Panc1 (cell line): ENCODE data around the gene CS. TPM values are rescaled to one million over a fixed set of nuclear protein-coding genes. Genes with fewer than 3 reads are reported as not detected.
"Not testable (repeated sequence)": the region's sequence is repeated elsewhere in the genome, so short reads cannot be mapped to it uniquely, and the experiment has no call there.

Source experiments
- ATAC-seq: fragments of 200-7000 bp; cut with Tn5 transposase; 2 replicates; pipeline ENCODE4 v1.9.1; 2020; ENCODE audit warnings: mild to moderate bottlenecking, moderate library complexity
- BruUV-seq: library from RNA; stranded (reverse); fragments of 400-500 nt; replicated peaks from 2 replicates; lab custom pipeline; 2021; lab: Mats Ljungman, UMichigan
- CTCF ChIA-PET: fragments of 300-600 bp; sonication (Branson Sonifier 250); formaldehyde crosslinking; loops from one replicate; lab custom pipeline; 2022; ENCODE audit warnings: antibody characterized with exemption; lab: Charles Lee
- POLR2A ChIA-PET: fragments of 300-600 bp; sonication (Branson Sonifier 250); formaldehyde crosslinking; loops from one replicate; lab custom pipeline; 2022; ENCODE audit warnings: antibody characterized with exemption; lab: Charles Lee
- DNase-seq: peaks from one replicate; pipeline ENCODE4 v3.0.0-alpha.2; 2010; ENCODE audit warnings: low read depth, low spot score
- H3K27ac ChIP-seq: 2 replicates; pipeline ENCODE4 v1.5.1; 2011; ENCODE audit warnings: mild to moderate bottlenecking, low read length, inconsistent platforms
- H3K27me3 ChIP-seq: fragments of 200-500 bp; sonication (Bioruptor generic); 2 replicates; pipeline ENCODE4 v1.6.0; 2014; ENCODE audit warnings: low read length, inconsistent platforms; ENCODE audit not compliant: control insufficient read depth, insufficient read depth
- H3K36me3 ChIP-seq: fragments of 200-500 bp; sonication (Bioruptor generic); 2 replicates; pipeline ENCODE4 v1.5.1; 2014; ENCODE audit warnings: inconsistent platforms, mild to moderate bottlenecking, low read length, moderate library complexity; ENCODE audit not compliant: control insufficient read depth, insufficient read depth
- H3K4me1 ChIP-seq: 2 replicates; pipeline ENCODE4 v1.5.1; 2011; ENCODE audit warnings: inconsistent platforms, mild to moderate bottlenecking, low read length, moderate library complexity; ENCODE audit not compliant: control insufficient read depth, insufficient read depth
- H3K4me3 ChIP-seq, 2 experiments: 2 replicates each; pipeline ENCODE4 v1.5.1; 2011 to 2012; ENCODE audit warnings: low read depth in 2 of 2, low read length in 2 of 2, mild to moderate bottlenecking in 2 of 2, inconsistent platforms in 1 of 2, moderate library complexity in 1 of 2
- H3K9me3 ChIP-seq: fragments of 200-500 bp; sonication (Bioruptor generic); 2 replicates; pipeline ENCODE4 v1.5.1; 2014; ENCODE audit warnings: low read depth, mild to moderate bottlenecking, inconsistent platforms, low read length, moderate library complexity; ENCODE audit not compliant: control insufficient read depth, insufficient read depth
- POLR2AphosphoS5 ChIP-seq: IDR thresholded peaks from 2 replicates; pipeline ENCODE4 v1.6.1; 2012; ENCODE audit warnings: mild to moderate bottlenecking, low read depth, low read length, moderate library complexity
- REST ChIP-seq, 2 experiments: IDR thresholded peaks; 2 replicates each; pipeline ENCODE4 v1.6.1; 2011 to 2012; ENCODE audit warnings: low read depth in 2 of 2, control low read depth in 1 of 2, low read length in 1 of 2, mild to moderate bottlenecking in 1 of 2, moderate library complexity in 1 of 2; ENCODE audit not compliant: insufficient read depth in 1 of 2
- SIN3A ChIP-seq: IDR thresholded peaks from 2 replicates; pipeline ENCODE4 v1.6.1; 2012; ENCODE audit warnings: low read depth, mild to moderate bottlenecking, low read length, moderate library complexity, borderline replicate concordance; ENCODE audit not compliant: insufficient read depth
- TCF7L2 ChIP-seq: IDR thresholded peaks from 2 replicates; pipeline ENCODE4 v1.6.1; 2011; ENCODE audit warnings: mild to moderate bottlenecking, low read depth, low read length, inconsistent platforms
- in situ Hi-C: cut with HindIII; loops from 2 replicates; pipeline ENCODE4 v1.10.0; 2016; ENCODE audit warnings: low sequenced_read_pairs, low pct_unique_long_range_greater_than_20kb
- intact Hi-C: fragments of 100-400 bp; cut with micrococcal nuclease; formaldehyde crosslinking; loops from one replicate; pipeline ENCODE4 v1.10.0; 2022; ENCODE audit not compliant: unreplicated experiment
- total RNA-seq: library from RNA; stranded (reverse); gene quantifications from one replicate; pipeline ENCODE4 v1.2.1, GENCODE V29; 2021; ENCODE audit not compliant: unreplicated experiment
- TF ChIP-seq, protein P1 (sequence below): fragments of 450-650 bp; IDR thresholded peaks from 2 replicates; pipeline ENCODE4 v1.5.1; 2017; ENCODE audit warnings: mild to moderate bottlenecking

Gene CS
- total RNA-seq, 1 experiment from 2014 or later = 240 TPM

GRCh38 chr12:56266693-56267442 is 33.3 kb downstream of the CS start, which contains the start of gene COQ10A:
COQ10A (plus strand) TSS chr12:56266942; CDS start chr12:56267119, 177 bp downstream.
- peak within 1 kb of the TSS; percentile 68 to 69 for H3K4me3 ChIP-seq
- no peaks in the 10 kb centered on the region for H3K27me3 ChIP-seq
- in situ Hi-C loops = no loop called here
- BruUV-seq = no TSS peak
- H3K4me1 ChIP-seq = peaks cover 8% of the 10 kb centered on the region; the same call in 1 of the 2 replicates
- POLR2A ChIA-PET = interaction anchor here (0.5 to 0.6 kb wide), 2 partner anchors 31 to 76 kb away, joined by 3 to 9 read pairs; no protein-coding TSS in a partner anchor
- intact Hi-C loops = no loop called here
- H3K36me3 ChIP-seq = peaks cover 5% of the 10 kb centered on the region; the same call in 1 of the 2 replicates
- H3K9me3 ChIP-seq = no peaks in the 10 kb centered on the region
- ATAC-seq = peak; percentile 96
- DNase-seq = peak; percentile 65
- H3K27ac ChIP-seq = peak within 1 kb of the TSS; percentile 75
- TF ChIP-seq SIN3A (0 out of 2 replicates have a peak, but pooled peaks have one; percentile 44), TCF7L2 (no peak), POLR2AphosphoS5 (peak; percentile 88), REST (IDR thresholded peaks at IDR 0.05; ENCODE audit: insufficient read depth in 1 of 2, low read depth in 2 of 2, low read length in 1 of 2) (no peak)
- TF ChIP-seq, protein P1, sequence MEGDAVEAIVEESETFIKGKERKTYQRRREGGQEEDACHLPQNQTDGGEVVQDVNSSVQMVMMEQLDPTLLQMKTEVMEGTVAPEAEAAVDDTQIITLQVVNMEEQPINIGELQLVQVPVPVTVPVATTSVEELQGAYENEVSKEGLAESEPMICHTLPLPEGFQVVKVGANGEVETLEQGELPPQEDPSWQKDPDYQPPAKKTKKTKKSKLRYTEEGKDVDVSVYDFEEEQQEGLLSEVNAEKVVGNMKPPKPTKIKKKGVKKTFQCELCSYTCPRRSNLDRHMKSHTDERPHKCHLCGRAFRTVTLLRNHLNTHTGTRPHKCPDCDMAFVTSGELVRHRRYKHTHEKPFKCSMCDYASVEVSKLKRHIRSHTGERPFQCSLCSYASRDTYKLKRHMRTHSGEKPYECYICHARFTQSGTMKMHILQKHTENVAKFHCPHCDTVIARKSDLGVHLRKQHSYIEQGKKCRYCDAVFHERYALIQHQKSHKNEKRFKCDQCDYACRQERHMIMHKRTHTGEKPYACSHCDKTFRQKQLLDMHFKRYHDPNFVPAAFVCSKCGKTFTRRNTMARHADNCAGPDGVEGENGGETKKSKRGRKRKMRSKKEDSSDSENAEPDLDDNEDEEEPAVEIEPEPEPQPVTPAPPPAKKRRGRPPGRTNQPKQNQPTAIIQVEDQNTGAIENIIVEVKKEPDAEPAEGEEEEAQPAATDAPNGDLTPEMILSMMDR = peak; percentile 79
- CTCF ChIA-PET = interaction anchor here (0.5 to 0.6 kb wide), 2 partner anchors 9 to 23 kb away, joined by 3 read pairs; partner anchors contain the start of gene ANKRD52

- CTCF ChIA-PET = interaction anchor here (0.5 to 0.6 kb wide), 3 partner anchors 8 to 23 kb away, joined by 3 to 4 read pairs (median 3); partner anchors contain the start of gene ANKRD52
- BruUV-seq, H3K27me3 ChIP-seq, H3K9me3 ChIP-seq, H3K36me3 ChIP-seq, POLR2A ChIA-PET, DNase-seq, in situ Hi-C loops, intact Hi-C loops, H3K4me1 ChIP-seq: not testable (repeated sequence)
- peak; percentile 1; the same call in 1 of the 2 replicates for ATAC-seq
- H3K4me3 ChIP-seq = peak overlapping the region; percentile 68 to 69
- H3K27ac ChIP-seq = peak overlapping the region; percentile 75
Observed at GRCh38 chr12:56266068-56266692, 34.0 kb downstream of the CS start.
